ENCODE results near the gene MAGI1.

Gene MAGI1

GRCh38 chr3:65972765-65973164 lies 66.0 kb downstream of the MAGI1 start:
- TF ChIP-seq CTCF (IDR thresholded peaks at IDR 0.05; ENCODE audit: insufficient read depth, low read length, poor library complexity, severe bottlenecking) (no peak), EZH2phosphoT487 (conservative IDR thresholded peaks at IDR 0.05; ENCODE audit: low read length) (no peak)
- no peaks in the 10 kb centered on the region for H3K9me2 ChIP-seq (replicated peaks; ENCODE audit: insufficient read depth, low read length)
- no peaks in the 10 kb centered on the region for H3F3A ChIP-seq (ENCODE audit: insufficient read depth)
- H3K4me3 ChIP-seq (ENCODE audit: insufficient read depth, low read length, poor library complexity, severe bottlenecking), result no peak overlapping the region
- H3K9ac ChIP-seq (ENCODE audit: low read length), result no peak overlapping the region
- H3K79me2 ChIP-seq (ENCODE audit: insufficient read depth, low read length), result no peaks in the 10 kb centered on the region
- no peaks in the 10 kb centered on the region for H3K9me3 ChIP-seq (ENCODE audit: insufficient read depth, low read length)
- no peaks in the 10 kb centered on the region for H4K20me1 ChIP-seq (ENCODE audit: low read depth, low read length)
- no peak overlapping the region for H3K4me2 ChIP-seq (ENCODE audit: low read depth, low read length, poor library complexity, severe bottlenecking)
- no peak overlapping the region for H2AFZ ChIP-seq (ENCODE audit: low read depth, low read length, severe bottlenecking)
- no peaks in the 10 kb centered on the region for H3K36me3 ChIP-seq (ENCODE audit: low read length)
- no peaks in the 10 kb centered on the region for H3K27me3 ChIP-seq (ENCODE audit: low read length)
- no peak overlapping the region for H3K27ac ChIP-seq (ENCODE audit: low read depth, low read length)

GRCh38 chr3:65971293-65972252 lies 67.1 kb downstream of the MAGI1 start:
- H3K4me2 ChIP-seq (ENCODE audit: low read depth, low read length, poor library complexity, severe bottlenecking), result no peak overlapping the region
- H2AFZ ChIP-seq (ENCODE audit: low read depth, low read length, severe bottlenecking), result no peak overlapping the region
- TF ChIP-seq CTCF (IDR thresholded peaks at IDR 0.05; ENCODE audit: insufficient read depth, low read length, poor library complexity, severe bottlenecking), result no peak
- TF ChIP-seq EZH2phosphoT487 (conservative IDR thresholded peaks at IDR 0.05; ENCODE audit: low read length), result no peak

GRCh38 chr3:65968996-65969395 lies 69.7 kb downstream of the MAGI1 start:
- no peaks in the 10 kb centered on the region for H3K36me3 ChIP-seq (ENCODE audit: low read length)
- H4K20me1 ChIP-seq (ENCODE audit: low read depth, low read length), result no peaks in the 10 kb centered on the region
- no peaks in the 10 kb centered on the region for H3F3A ChIP-seq (ENCODE audit: insufficient read depth)
- H3K9me3 ChIP-seq (ENCODE audit: insufficient read depth, low read length), result no peaks in the 10 kb centered on the region
- no peaks in the 10 kb centered on the region for H3K27me3 ChIP-seq (ENCODE audit: low read length)
- H3K9ac ChIP-seq (ENCODE audit: low read length), result no peak overlapping the region
- H3K9me2 ChIP-seq (replicated peaks; ENCODE audit: insufficient read depth, low read length), result no peaks in the 10 kb centered on the region
- H2AFZ ChIP-seq (ENCODE audit: low read depth, low read length, severe bottlenecking), result no peak overlapping the region
- H3K79me2 ChIP-seq (ENCODE audit: insufficient read depth, low read length), result no peaks in the 10 kb centered on the region
- H3K4me3 ChIP-seq (ENCODE audit: insufficient read depth, low read length, poor library complexity, severe bottlenecking), result no peak overlapping the region
- H3K27ac ChIP-seq (ENCODE audit: low read depth, low read length), result no peak overlapping the region
- TF ChIP-seq EZH2phosphoT487 (conservative IDR thresholded peaks at IDR 0.05; ENCODE audit: low read length) (no peak), CTCF (IDR thresholded peaks at IDR 0.05; ENCODE audit: insufficient read depth, low read length, poor library complexity, severe bottlenecking) (no peak)
- H3K4me2 ChIP-seq (ENCODE audit: low read depth, low read length, poor library complexity, severe bottlenecking), result no peak overlapping the region

More at GRCh38 chr3:65971293-65972252, 67.1 kb downstream of the MAGI1 start:
- no peaks in the 10 kb centered on the region for H4K20me1 ChIP-seq (ENCODE audit: low read depth, low read length)
- H3K79me2 ChIP-seq (ENCODE audit: insufficient read depth, low read length), result no peaks in the 10 kb centered on the region
- no peaks in the 10 kb centered on the region for H3F3A ChIP-seq (ENCODE audit: insufficient read depth)
- no peak overlapping the region for H3K9ac ChIP-seq (ENCODE audit: low read length)
- no peaks in the 10 kb centered on the region for H3K27me3 ChIP-seq (ENCODE audit: low read length)
- no peak overlapping the region for H3K27ac ChIP-seq (ENCODE audit: low read depth, low read length)
- no peaks in the 10 kb centered on the region for H3K9me2 ChIP-seq (replicated peaks; ENCODE audit: insufficient read depth, low read length)
- H3K4me3 ChIP-seq (ENCODE audit: insufficient read depth, low read length, poor library complexity, severe bottlenecking), result no peak overlapping the region
- H3K9me3 ChIP-seq (ENCODE audit: insufficient read depth, low read length), result no peaks in the 10 kb centered on the region
- no peaks in the 10 kb centered on the region for H3K36me3 ChIP-seq (ENCODE audit: low read length)
